SK-N-SH treated with all-trans-retinoic acid at 6 μM for 48 hours (cell line): ENCODE measurements around the gene ZNF488.

ENCODE experiments used
- ATAC-seq: fragments of 200-7000 bp; cut with Tn5 transposase; 3 replicates; pipeline ENCODE4 v1.9.1; 2020; ENCODE audit warnings: mild to moderate bottlenecking, moderate library complexity
- ESRRG ChIP-seq: fragments of 250-450 bp; sonication (Bioruptor Pico); IDR thresholded peaks from 2 replicates; pipeline ENCODE4 v1.6.1; 2021; ENCODE audit warnings: mild to moderate bottlenecking
- GLIS3 ChIP-seq: fragments of 250-450 bp; sonication (Bioruptor Pico); IDR thresholded peaks from 2 replicates; pipeline ENCODE4 v1.5.0; 2020; ENCODE audit warnings: mild to moderate bottlenecking, moderate library complexity
- ISL1 ChIP-seq: fragments of 250-450 bp; sonication (Bioruptor Pico); IDR thresholded peaks from 2 replicates; pipeline ENCODE4 v2.1.2; 2022; ENCODE audit warnings: mild to moderate bottlenecking, moderate library complexity
- OSR1 ChIP-seq: fragments of 250-450 bp; sonication (Bioruptor Pico); IDR thresholded peaks from 2 replicates; pipeline ENCODE4 v1.8.0; 2022; ENCODE audit warnings: moderate library complexity, mild to moderate bottlenecking, inconsistent platforms
- PPARA ChIP-seq: fragments of 250-450 bp; sonication (Bioruptor Pico); IDR thresholded peaks from 2 replicates; pipeline ENCODE4 v1.5.0; 2020; ENCODE audit warnings: mild to moderate bottlenecking, borderline replicate concordance
- RARB ChIP-seq: fragments of 250-450 bp; sonication (Bioruptor Pico); IDR thresholded peaks from 2 replicates; pipeline ENCODE4 v1.8.0; 2021; ENCODE audit warnings: mild to moderate bottlenecking, moderate library complexity
- SNAI2 ChIP-seq: fragments of 250-450 bp; sonication (Bioruptor Pico); IDR thresholded peaks from 2 replicates; pipeline ENCODE4 v1.5.0; 2020; ENCODE audit warnings: mild to moderate bottlenecking, moderate library complexity
- TCF4 ChIP-seq: fragments of 250-450 bp; sonication (Bioruptor Pico); IDR thresholded peaks from 2 replicates; pipeline ENCODE4 v1.8.0; 2021; ENCODE audit warnings: mild to moderate bottlenecking, moderate library complexity, borderline replicate concordance
- TOX ChIP-seq: fragments of 250-450 bp; sonication (Bioruptor Pico); IDR thresholded peaks from 2 replicates; pipeline ENCODE4 v1.8.0; 2021; ENCODE audit warnings: mild to moderate bottlenecking, moderate library complexity, borderline replicate concordance
- ZC3H10 ChIP-seq: fragments of 250-450 bp; sonication (Bioruptor Pico); IDR thresholded peaks from 2 replicates; pipeline ENCODE4 v1.5.1; 2021; ENCODE audit warnings: mild to moderate bottlenecking, moderate library complexity
- ZFP3 ChIP-seq: fragments of 250-450 bp; sonication (Bioruptor Pico); IDR thresholded peaks from 2 replicates; pipeline ENCODE4 v1.5.0; 2020; ENCODE audit warnings: mild to moderate bottlenecking, moderate library complexity
- ZFP30 ChIP-seq: fragments of 450-650 bp; formaldehyde crosslinking; IDR thresholded peaks from 2 replicates; pipeline ENCODE4 v1.5.0; 2022; ENCODE audit warnings: mild to moderate bottlenecking, moderate library complexity
- ZNF565 ChIP-seq: fragments of 450-650 bp; formaldehyde crosslinking; conservative IDR thresholded peaks from 2 replicates; pipeline ENCODE4 v1.5.0; 2020; ENCODE audit warnings: low read depth, mild to moderate bottlenecking, moderate library complexity
- ZNF70 ChIP-seq: fragments of 450-650 bp; formaldehyde crosslinking; IDR thresholded peaks from 2 replicates; pipeline ENCODE4 v1.5.0; 2020; ENCODE audit warnings: mild to moderate bottlenecking, moderate library complexity
- ZNF8 ChIP-seq: fragments of 450-650 bp; formaldehyde crosslinking; IDR thresholded peaks from 2 replicates; pipeline ENCODE4 v1.5.0; 2020; ENCODE audit warnings: mild to moderate bottlenecking, moderate library complexity
- TF ChIP-seq, protein P1 (sequence below): fragments of 250-450 bp; sonication (Bioruptor Pico); IDR thresholded peaks from 2 replicates; pipeline ENCODE4 v1.8.0; 2020; ENCODE audit warnings: mild to moderate bottlenecking, moderate library complexity, borderline replicate concordance
- TF ChIP-seq, protein P2 (sequence below): fragments of 250-450 bp; sonication (Bioruptor Pico); IDR thresholded peaks from 2 replicates; pipeline ENCODE4 v1.8.0; 2021; ENCODE audit warnings: low read depth, mild to moderate bottlenecking, moderate library complexity, borderline replicate concordance
- TF ChIP-seq, protein P3 (sequence below): fragments of 250-450 bp; sonication (Bioruptor Pico); IDR thresholded peaks from 2 replicates; pipeline ENCODE4 v1.5.0; 2020; ENCODE audit warnings: mild to moderate bottlenecking, moderate library complexity
- TF ChIP-seq, protein P4 (sequence below): fragments of 250-450 bp; sonication (Bioruptor Pico); IDR thresholded peaks from 2 replicates; pipeline ENCODE4 v1.5.1; 2021; ENCODE audit warnings: mild to moderate bottlenecking, moderate library complexity
- TF ChIP-seq, protein P5 (sequence below): fragments of 250-450 bp; sonication (Bioruptor Pico); IDR thresholded peaks from 2 replicates; pipeline ENCODE4 v1.5.1; 2020; ENCODE audit warnings: low read depth, mild to moderate bottlenecking, moderate library complexity

ZNF488 gene

DNA sequence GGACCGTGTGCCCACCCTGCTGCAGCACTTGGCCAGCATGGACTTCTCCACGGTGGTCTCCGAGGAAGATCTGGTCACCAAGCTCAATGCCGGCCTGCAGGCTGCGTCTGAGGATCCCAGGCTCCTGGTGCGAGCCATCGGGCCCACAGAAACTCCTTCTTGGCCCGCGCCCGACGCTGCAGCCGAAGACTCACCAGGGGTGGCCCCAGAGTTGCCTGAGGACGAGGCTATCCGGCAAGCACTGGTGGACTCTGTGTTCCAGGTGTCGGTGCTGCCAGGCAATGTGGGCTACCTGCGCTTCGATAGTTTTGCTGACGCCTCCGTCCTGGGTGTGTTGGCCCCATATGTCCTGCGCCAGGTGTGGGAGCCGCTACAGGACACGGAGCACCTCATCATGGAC is 34.6 kb downstream of the ZNF488 start:
- ATAC-seq: no peak
- TF ChIP-seq, protein P1, sequence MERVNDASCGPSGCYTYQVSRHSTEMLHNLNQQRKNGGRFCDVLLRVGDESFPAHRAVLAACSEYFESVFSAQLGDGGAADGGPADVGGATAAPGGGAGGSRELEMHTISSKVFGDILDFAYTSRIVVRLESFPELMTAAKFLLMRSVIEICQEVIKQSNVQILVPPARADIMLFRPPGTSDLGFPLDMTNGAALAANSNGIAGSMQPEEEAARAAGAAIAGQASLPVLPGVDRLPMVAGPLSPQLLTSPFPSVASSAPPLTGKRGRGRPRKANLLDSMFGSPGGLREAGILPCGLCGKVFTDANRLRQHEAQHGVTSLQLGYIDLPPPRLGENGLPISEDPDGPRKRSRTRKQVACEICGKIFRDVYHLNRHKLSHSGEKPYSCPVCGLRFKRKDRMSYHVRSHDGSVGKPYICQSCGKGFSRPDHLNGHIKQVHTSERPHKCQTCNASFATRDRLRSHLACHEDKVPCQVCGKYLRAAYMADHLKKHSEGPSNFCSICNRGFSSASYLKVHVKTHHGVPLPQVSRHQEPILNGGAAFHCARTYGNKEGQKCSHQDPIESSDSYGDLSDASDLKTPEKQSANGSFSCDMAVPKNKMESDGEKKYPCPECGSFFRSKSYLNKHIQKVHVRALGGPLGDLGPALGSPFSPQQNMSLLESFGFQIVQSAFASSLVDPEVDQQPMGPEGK (CRISPR knock-in tag): no peak
- no peak for TF ChIP-seq ISL1 (CRISPR knock-in tag)
- TF ChIP-seq RARB: no peak
- TF ChIP-seq ZNF8 (CRISPR knock-in tag): no peak
- TF ChIP-seq, protein P2, sequence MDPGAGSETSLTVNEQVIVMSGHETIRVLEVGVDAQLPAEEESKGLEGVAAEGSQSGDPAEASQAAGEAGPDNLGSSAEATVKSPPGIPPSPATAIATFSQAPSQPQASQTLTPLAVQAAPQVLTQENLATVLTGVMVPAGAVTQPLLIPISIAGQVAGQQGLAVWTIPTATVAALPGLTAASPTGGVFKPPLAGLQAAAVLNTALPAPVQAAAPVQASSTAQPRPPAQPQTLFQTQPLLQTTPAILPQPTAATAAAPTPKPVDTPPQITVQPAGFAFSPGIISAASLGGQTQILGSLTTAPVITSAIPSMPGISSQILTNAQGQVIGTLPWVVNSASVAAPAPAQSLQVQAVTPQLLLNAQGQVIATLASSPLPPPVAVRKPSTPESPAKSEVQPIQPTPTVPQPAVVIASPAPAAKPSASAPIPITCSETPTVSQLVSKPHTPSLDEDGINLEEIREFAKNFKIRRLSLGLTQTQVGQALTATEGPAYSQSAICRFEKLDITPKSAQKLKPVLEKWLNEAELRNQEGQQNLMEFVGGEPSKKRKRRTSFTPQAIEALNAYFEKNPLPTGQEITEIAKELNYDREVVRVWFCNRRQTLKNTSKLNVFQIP: no peak
- TF ChIP-seq ESRRG (CRISPR knock-in tag): no peak
- TF ChIP-seq, protein P3, sequence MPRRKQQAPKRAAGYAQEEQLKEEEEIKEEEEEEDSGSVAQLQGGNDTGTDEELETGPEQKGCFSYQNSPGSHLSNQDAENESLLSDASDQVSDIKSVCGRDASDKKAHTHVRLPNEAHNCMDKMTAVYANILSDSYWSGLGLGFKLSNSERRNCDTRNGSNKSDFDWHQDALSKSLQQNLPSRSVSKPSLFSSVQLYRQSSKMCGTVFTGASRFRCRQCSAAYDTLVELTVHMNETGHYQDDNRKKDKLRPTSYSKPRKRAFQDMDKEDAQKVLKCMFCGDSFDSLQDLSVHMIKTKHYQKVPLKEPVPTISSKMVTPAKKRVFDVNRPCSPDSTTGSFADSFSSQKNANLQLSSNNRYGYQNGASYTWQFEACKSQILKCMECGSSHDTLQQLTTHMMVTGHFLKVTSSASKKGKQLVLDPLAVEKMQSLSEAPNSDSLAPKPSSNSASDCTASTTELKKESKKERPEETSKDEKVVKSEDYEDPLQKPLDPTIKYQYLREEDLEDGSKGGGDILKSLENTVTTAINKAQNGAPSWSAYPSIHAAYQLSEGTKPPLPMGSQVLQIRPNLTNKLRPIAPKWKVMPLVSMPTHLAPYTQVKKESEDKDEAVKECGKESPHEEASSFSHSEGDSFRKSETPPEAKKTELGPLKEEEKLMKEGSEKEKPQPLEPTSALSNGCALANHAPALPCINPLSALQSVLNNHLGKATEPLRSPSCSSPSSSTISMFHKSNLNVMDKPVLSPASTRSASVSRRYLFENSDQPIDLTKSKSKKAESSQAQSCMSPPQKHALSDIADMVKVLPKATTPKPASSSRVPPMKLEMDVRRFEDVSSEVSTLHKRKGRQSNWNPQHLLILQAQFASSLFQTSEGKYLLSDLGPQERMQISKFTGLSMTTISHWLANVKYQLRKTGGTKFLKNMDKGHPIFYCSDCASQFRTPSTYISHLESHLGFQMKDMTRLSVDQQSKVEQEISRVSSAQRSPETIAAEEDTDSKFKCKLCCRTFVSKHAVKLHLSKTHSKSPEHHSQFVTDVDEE (CRISPR knock-in tag): no peak
- no peak for TF ChIP-seq ZNF565 (CRISPR knock-in tag)
- TF ChIP-seq TOX: no peak
- TF ChIP-seq GLIS3 (CRISPR knock-in tag): no peak
- TF ChIP-seq ZNF70: no peak
- no peak for TF ChIP-seq PPARA (CRISPR knock-in tag)
- TF ChIP-seq ZC3H10: no peak
- TF ChIP-seq OSR1 (CRISPR knock-in tag): no peak
- TF ChIP-seq ZFP3 (CRISPR knock-in tag): no peak
- TF ChIP-seq, protein P4, sequence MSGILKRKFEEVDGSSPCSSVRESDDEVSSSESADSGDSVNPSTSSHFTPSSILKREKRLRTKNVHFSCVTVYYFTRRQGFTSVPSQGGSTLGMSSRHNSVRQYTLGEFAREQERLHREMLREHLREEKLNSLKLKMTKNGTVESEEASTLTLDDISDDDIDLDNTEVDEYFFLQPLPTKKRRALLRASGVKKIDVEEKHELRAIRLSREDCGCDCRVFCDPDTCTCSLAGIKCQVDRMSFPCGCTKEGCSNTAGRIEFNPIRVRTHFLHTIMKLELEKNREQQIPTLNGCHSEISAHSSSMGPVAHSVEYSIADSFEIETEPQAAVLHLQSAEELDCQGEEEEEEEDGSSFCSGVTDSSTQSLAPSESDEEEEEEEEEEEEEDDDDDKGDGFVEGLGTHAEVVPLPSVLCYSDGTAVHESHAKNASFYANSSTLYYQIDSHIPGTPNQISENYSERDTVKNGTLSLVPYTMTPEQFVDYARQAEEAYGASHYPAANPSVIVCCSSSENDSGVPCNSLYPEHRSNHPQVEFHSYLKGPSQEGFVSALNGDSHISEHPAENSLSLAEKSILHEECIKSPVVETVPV (CRISPR knock-in tag): no peak

DNA sequence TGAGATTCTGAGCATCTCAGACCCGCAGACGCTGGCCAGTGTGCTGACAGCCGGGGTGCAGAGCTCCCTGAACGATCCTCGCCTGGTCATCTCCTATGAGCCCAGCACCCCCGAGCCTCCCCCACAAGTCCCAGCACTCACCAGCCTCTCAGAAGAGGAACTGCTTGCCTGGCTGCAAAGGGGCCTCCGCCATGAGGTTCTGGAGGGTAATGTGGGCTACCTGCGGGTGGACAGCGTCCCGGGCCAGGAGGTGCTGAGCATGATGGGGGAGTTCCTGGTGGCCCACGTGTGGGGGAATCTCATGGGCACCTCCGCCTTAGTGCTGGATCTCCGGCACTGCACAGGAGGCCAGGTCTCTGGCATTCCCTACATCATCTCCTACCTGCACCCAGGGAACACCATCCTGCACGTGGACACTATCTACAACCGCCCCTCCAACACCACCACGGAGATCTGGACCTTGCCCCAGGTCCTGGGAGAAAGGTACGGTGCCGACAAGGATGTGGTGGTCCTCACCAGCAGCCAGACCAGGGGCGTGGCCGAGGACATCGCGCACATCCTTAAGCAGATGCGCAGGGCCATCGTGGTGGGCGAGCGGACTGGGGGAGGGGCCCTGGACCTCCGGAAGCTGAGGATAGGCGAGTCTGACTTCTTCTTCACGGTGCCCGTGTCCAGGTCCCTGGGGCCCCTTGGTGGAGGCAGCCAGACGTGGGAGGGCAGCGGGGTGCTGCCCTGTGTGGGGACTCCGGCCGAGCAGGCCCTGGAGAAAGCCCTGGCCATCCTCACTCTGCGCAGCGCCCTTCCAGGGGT is 35.2 kb downstream of the ZNF488 start:
- no peak for TF ChIP-seq ZFP30 (CRISPR knock-in tag)
- TF ChIP-seq, protein P5, sequence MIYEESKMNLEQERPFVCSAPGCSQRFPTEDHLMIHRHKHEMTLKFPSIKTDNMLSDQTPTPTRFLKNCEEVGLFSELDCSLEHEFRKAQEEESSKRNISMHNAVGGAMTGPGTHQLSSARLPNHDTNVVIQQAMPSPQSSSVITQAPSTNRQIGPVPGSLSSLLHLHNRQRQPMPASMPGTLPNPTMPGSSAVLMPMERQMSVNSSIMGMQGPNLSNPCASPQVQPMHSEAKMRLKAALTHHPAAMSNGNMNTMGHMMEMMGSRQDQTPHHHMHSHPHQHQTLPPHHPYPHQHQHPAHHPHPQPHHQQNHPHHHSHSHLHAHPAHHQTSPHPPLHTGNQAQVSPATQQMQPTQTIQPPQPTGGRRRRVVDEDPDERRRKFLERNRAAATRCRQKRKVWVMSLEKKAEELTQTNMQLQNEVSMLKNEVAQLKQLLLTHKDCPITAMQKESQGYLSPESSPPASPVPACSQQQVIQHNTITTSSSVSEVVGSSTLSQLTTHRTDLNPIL: no peak
- TF ChIP-seq ISL1 (CRISPR knock-in tag): no peak
- no peak for TF ChIP-seq ESRRG (CRISPR knock-in tag)
- no peak for TF ChIP-seq ZNF8 (CRISPR knock-in tag)
- no peak for TF ChIP-seq TCF4
- TF ChIP-seq ZFP3 (CRISPR knock-in tag): no peak
- no peak for TF ChIP-seq SNAI2
- TF ChIP-seq, protein P2: no peak
- TF ChIP-seq ZNF70: no peak
- TF ChIP-seq PPARA (CRISPR knock-in tag): no peak
- TF ChIP-seq, protein P4 (CRISPR knock-in tag): no peak
- TF ChIP-seq, protein P1 (CRISPR knock-in tag): no peak
- TF ChIP-seq GLIS3 (CRISPR knock-in tag): no peak
- no peak for TF ChIP-seq ZC3H10
- no peak for TF ChIP-seq RARB
- TF ChIP-seq OSR1 (CRISPR knock-in tag): no peak
- no peak for TF ChIP-seq ZNF565 (CRISPR knock-in tag)
- TF ChIP-seq, all 23 proteins: peak for 0
- ATAC-seq: no peak
